ENCODE data around the gene MIPOL1.
"Not testable (repeated sequence)": the region's sequence is repeated elsewhere in the genome, so short reads cannot be mapped to it uniquely, and the experiment has no call there.

DNA sequence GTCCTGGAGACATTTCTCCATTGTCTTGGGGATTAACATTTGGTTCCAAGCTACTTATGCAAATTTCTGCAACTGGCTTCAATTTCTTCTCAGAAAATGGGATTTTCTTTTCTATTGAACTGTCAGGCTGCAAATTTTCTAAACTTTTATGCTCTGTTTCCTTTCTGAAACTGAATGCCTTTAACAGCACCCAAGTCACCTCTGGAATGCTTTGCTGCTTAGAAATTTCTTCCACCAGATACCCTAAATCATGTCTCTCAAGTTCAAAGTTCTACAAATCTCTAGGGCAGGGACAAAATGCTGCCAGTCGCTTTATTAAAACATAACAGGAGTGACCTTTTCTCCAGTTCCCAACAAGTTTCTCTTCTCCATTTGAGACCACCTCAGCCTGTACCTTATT is 264.7 kb downstream of the MIPOL1 start:
- TF ChIP-seq POLR2A (IDR thresholded peaks at IDR 0.05): not testable (repeated sequence)
- TF ChIP-seq, protein P1, sequence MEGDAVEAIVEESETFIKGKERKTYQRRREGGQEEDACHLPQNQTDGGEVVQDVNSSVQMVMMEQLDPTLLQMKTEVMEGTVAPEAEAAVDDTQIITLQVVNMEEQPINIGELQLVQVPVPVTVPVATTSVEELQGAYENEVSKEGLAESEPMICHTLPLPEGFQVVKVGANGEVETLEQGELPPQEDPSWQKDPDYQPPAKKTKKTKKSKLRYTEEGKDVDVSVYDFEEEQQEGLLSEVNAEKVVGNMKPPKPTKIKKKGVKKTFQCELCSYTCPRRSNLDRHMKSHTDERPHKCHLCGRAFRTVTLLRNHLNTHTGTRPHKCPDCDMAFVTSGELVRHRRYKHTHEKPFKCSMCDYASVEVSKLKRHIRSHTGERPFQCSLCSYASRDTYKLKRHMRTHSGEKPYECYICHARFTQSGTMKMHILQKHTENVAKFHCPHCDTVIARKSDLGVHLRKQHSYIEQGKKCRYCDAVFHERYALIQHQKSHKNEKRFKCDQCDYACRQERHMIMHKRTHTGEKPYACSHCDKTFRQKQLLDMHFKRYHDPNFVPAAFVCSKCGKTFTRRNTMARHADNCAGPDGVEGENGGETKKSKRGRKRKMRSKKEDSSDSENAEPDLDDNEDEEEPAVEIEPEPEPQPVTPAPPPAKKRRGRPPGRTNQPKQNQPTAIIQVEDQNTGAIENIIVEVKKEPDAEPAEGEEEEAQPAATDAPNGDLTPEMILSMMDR (IDR thresholded peaks at IDR 0.05): not testable (repeated sequence)
